ENCODE results near the gene SLCO4C1.
"Not testable (repeated sequence)": the region's sequence is repeated elsewhere in the genome, so short reads cannot be mapped to it uniquely, and the experiment has no call there.

Gene SLCO4C1

DNA sequence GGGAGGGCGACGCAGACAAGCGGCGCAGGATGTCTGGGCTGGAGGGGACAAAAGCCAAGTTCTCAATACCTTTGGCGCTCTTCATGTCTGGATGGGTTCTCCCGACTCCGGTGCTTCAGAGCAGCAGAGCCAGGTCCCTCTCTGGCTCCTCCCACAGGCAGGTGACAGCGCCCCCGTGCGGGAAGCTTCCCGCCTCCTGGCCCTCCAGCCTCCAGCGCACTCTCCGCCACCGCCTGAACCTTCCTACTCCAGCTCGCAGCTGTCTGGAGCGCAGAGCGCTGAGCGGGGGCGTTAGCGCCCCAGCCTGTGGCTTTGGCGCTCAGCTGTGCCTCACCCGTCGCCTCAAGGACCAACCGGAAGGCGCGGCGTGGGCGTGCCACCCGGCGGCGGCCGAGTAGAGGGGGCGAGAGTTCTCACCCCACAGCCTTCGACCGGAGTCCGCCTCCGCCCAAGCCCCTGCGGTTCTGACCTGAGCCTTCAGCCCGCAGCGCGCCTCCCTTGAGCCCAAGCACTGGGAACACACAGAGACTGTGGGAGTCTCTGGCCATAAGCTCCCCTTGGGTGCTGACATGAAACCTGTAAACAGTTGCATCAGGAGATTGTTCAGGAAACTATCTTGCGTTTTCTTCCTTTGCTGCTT lies at the start of gene SLCO4C1:
Gene SLCO4C1 (minus strand): TSS at position 107 of the 640 bp plus-strand sequence. CDS start 22 bp downstream, at position 85.
- FAIRE-seq: no peak

GRCh38 chr5:102341681-102342288 lies 45.7 kb upstream of the SLCO4C1 start:
- FAIRE-seq: no peak

DNA sequence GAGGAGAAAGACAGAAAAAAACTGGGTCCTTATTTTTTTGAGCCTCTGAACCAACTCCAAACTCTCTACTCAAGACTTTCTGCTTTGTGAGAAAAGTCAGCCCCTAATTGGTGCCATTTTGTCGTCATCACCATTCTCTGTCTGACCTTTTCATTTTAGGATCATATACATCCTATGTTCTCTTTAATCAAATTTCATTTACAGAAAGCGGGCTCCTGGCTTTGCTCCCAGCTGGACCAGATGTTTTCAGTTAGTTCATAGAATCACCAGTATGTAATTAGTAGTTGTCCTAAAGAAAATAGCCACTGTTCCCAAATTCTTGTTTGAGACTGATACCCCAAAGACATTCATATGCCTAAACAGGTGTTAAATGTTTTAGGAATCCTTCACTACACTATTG lies 28.6 kb upstream of the SLCO4C1 start:
- no peak for FAIRE-seq

DNA sequence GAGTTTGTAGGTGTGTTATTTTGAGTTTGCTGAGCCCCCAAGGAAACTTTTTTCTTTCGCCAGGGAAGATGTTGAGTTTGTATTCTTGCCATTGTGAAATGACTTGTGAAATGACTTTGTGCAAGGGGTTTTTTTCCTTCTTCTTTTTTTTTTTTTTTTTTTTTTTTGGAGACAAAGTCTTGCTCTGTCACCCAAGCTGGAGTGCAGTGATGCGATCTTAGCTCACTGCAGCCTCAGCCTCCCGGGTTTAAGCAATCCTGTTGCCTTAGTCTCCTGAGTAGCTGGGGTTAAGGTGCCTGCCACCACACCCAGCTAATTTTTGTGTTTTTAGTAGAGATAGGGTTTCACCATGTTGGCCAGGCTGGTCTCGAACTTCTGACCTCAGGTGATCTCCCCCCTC lies 22.7 kb upstream of the SLCO4C1 start:
- not testable (repeated sequence) for FAIRE-seq

DNA sequence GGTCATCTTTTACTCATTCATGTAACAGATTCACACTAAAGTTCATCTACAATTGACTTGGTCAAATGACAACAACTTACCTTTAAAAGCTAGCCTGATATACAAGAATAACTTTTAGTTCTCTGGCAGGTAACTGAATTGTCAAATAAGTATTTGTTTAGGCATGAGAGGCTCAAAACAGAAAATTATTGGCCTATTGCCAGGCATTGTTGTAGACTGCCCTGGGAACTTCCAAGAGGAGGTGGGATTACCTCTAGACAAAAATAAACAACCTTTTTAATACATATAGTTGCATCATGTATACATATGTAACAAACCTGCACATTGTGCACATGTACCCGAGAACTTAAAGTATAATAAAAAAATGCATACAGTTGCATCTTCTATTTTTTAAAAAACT lies 18.2 kb upstream of the SLCO4C1 start:
- FAIRE-seq: no peak

DNA sequence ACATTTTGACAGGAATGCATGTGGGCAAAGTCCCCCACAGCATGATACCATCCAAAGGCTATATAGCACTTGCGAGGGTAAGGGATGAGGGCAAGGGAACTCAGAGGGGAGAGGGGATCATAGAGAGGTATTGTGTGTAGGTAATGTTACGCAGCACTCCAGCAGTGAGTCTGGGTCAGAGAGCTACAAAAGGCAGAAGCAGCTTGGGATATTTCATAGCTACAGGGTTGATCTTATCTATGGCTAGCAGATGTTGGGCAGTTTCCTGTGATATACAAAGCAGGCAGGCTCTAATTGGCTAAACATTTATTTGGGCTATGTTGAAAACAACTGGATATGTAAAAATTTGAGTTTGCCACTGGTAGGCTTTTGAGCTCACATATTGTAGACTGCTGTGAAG lies 17.8 kb upstream of the SLCO4C1 start:
- FAIRE-seq: no peak

DNA sequence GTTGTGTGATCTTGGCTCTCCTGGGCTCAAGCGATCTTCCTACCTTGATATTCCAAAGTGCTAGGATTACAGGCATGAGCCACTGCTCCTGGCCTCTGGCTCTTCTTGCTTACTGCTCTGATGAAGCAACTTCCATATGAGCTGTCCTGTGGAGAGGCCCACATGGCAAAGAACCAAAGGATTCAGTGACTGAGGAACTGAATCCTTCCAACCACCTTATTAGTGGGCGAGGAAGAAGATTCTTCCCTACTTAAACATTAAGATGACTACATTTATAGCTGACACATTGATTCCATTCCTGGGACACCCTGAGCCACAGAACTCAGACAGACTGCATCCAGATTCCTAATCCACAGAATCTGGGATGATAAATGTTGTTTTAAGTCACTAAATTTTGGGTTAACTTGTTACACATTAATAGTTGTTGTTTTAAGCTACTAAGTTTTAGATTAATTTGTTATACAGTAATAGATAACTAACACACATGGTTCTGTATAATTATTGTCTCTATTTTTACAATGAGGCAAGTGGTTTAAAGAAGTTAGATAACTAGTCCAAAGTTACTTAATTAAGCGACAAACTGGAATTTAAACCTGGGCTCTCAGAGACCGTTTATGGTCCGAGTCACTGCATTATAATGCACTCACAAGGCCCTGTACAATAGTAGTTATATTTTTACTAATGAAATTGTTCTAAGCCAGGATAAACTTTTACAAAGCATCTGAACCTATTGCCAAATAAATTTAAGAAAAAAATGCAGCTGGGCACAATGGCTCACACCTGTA lies 16.7 kb upstream of the SLCO4C1 start:
- FAIRE-seq: no peak

DNA sequence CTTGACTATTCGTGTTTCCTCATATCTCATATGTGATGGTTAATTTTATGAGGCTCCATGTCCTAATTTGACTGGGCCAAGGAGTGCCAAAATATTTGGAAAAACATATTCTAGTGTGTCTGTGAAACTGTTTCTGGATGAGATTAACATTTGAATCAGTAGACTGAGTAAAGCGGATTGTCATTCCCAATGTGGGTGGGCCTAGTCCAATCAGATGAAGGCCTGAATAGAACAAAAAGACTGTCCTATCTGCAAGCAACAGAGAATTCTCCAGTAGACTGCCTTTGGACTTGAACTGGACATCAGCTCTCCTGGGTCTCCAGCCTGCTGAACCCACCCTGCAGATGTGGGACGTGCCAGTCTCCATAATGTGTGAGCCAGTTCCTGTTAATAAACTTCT lies 13.5 kb upstream of the SLCO4C1 start:
- FAIRE-seq: no peak

DNA sequence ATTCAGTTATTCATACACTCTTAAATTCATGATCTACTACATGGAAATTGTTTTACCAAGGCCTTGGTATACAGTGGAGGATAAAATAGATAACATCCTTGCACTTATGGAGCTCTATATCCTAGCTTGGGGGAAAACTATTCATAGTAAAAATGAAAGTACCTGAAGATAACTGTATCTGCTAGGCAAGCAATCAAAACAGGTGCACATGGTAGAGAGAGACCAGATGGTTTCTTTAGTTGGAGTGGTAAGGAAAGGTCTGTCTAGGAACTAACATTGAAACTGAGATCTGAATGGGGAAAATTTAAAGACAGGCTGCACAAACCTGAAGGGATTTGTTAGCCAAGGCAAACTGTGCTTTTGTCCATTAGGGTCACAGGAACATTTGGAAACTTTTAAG lies 11.1 kb upstream of the SLCO4C1 start:
- no peak for FAIRE-seq

DNA sequence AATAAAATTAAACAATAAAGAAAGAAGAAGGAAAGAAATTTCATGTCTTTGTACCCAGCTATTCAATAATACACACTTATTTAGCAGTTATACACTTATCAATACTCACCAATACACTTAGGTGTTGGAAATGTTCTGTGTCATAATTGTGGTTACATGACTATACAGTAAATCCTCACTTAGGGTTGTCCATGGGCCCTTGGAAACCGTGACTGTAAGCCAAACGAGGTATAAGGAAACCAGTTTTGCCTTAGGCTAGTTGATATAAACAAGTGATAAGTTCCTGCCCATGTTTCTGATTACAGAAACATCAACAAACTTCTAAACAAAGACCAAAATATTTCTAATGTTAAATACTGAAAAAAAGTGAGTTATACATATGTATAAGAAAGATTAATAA lies 10.0 kb upstream of the SLCO4C1 start:
- FAIRE-seq: no peak

GRCh38 chr5:102295534-102296177 lies 428 bp downstream of the SLCO4C1 start:
- FAIRE-seq: no peak

DNA sequence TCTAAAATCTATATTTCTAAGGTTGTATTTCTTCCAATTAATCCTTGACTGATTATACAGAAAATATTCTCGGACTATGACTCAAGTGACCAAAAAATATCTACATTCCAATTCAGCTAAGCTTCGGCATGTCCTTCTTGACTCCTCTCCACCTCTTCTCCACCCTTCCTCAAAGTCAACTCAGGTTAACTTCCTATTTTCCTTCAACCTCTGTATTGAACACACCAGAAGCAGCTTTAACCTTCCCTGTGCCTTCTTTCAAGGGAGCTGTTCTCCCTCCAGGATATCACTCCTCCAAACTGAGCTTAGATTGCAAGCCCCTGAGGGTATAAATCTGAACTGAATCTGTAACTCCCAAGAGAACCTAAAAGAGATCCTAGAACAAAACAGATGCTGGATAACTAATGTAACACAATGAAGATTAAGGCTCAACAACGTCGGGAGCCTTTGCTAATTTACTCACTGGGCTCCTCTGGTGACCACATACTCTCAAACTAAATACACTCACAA lies 1.1 kb downstream of the SLCO4C1 start:
- FAIRE-seq: no peak

GRCh38 chr5:102290004-102290403 lies 6.1 kb downstream of the SLCO4C1 start:
- no peak for FAIRE-seq

- FAIRE-seq: no peak
These were observed 6.7 kb downstream of the SLCO4C1 start for GRCh38 chr5:102289251-102289899.

DNA sequence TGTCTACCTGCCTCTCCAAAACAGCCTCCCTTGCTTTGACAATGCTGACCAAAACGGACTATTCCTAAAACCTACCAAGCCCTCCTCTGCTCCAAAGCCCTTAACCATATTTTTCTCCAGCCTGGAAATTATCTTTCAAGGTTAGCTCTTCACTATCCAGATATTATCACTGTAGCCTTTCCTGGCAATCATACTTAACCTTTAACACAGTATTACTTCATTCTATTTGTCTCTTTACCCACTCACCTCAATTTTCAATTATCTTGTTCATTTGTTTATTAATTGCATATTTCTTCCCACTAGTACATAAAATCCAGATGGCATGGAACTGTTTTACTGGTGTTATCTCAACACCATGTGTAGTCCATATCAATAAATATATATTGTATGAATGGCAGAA lies 7.5 kb downstream of the SLCO4C1 start:
- no peak for FAIRE-seq

- peak; percentile 51 for FAIRE-seq
These were observed 9.6 kb downstream of the SLCO4C1 start for GRCh38 chr5:102286476-102286875.

DNA sequence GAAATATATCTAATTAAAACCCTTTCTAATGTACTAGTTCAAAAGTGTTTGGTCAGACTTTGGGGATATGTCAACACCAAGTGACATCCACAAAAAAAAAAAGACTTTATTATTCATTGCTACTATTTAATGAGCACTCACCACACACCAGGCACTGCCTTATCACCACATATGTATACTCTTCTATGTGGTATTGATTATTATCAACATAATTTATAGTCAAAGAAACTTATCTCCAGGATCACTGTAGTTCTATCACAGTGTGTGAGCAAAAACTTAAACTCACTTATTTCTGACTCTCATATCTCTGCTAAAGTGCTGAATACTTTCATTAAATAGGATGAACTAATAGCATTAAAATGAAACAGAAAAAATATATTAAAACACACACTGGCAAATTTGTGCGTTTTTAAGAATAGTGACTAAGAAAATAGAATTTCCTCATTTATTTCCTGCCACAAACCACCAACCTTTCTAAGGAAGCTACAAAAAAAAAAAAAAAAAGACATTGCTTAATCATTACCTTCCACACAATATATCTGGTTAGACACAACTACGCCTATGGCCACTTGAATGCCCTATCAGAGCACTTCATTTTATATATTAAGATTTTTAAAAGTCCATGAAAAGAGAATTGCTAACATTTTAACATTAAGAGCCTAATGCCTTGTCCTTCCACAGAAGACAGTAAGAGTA lies 12.8 kb downstream of the SLCO4C1 start:
- FAIRE-seq: no peak

- FAIRE-seq: no peak
These were observed 16.4 kb downstream of the SLCO4C1 start for GRCh38 chr5:102279711-102280110.

- FAIRE-seq: no peak
These were observed 17.9 kb downstream of the SLCO4C1 start for GRCh38 chr5:102278231-102278630.

- no peak for FAIRE-seq
These were observed 18.9 kb downstream of the SLCO4C1 start for GRCh38 chr5:102277144-102277543.

DNA sequence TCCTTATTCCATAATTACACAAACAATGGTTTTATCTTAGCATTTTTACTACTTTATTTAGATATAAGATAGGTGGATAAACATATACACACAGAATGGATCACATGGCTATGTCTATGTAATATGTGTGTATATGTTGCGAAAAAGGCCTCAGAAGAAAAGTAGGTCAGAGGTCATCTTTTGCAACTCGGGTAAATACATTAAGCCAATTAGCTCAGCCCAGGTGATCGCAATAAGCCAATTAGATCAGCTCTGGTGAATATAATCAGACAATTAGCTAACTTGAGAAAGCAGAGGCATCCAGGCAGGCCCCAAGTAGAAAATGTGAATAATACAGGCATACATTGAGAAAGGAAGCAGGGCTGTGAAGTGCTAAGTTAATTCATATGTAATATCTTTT lies 24.3 kb downstream of the SLCO4C1 start:
- no peak for FAIRE-seq

GRCh38 chr5:102270036-102270435 lies 26.0 kb downstream of the SLCO4C1 start:
- no peak for FAIRE-seq
